ENCODE results near the gene PAM16. TPM values are rescaled to one million over a fixed set of nuclear protein-coding genes. Genes with fewer than 3 reads are reported as not detected.
"Not testable (repeated sequence)": the region's sequence is repeated elsewhere in the genome, so short reads cannot be mapped to it uniquely, and the experiment has no call there.

Gene PAM16
- 36.2 and 43.3 TPM in 2 replicates for total RNA-seq
- long read RNA-seq, partial matches to known transcripts: 0 of 4 reads
- long read RNA-seq, other reads (novel, unspliced or antisense): 1 of 4 reads

GRCh38 chr16:4350787-4351659 lies at the start of gene PAM16:
TSS of gene PAM16 (minus strand) at chr16:4351321. CDS start at chr16:4351234, 87 bp downstream.
- no peaks in the 10 kb centered on the region for H3K27me3 Mint-ChIP-seq (ENCODE audit: low read depth)
- DNase-seq (ENCODE audit: low read depth, low spot score): peak; percentile 100
- H3K4me1 Mint-ChIP-seq: peaks cover 24% of the 10 kb centered on the region
- peak within 1 kb of the TSS; percentile 91 for H3K27ac Mint-ChIP-seq (ENCODE audit: unreplicated experiment)
- H3K9me3 Mint-ChIP-seq: no peaks in the 10 kb centered on the region
- TF ChIP-seq, protein P1, sequence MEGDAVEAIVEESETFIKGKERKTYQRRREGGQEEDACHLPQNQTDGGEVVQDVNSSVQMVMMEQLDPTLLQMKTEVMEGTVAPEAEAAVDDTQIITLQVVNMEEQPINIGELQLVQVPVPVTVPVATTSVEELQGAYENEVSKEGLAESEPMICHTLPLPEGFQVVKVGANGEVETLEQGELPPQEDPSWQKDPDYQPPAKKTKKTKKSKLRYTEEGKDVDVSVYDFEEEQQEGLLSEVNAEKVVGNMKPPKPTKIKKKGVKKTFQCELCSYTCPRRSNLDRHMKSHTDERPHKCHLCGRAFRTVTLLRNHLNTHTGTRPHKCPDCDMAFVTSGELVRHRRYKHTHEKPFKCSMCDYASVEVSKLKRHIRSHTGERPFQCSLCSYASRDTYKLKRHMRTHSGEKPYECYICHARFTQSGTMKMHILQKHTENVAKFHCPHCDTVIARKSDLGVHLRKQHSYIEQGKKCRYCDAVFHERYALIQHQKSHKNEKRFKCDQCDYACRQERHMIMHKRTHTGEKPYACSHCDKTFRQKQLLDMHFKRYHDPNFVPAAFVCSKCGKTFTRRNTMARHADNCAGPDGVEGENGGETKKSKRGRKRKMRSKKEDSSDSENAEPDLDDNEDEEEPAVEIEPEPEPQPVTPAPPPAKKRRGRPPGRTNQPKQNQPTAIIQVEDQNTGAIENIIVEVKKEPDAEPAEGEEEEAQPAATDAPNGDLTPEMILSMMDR (conservative IDR thresholded peaks at IDR 0.05): peak; percentile 39
- peak within 1 kb of the TSS; percentile 92 for H3K4me3 Mint-ChIP-seq
- no peaks in the 10 kb centered on the region for H3K36me3 Mint-ChIP-seq (ENCODE audit: low read depth)

- no peaks in the 10 kb centered on the region for H3K36me3 Mint-ChIP-seq (ENCODE audit: low read depth)
- no peak overlapping the region for H3K4me3 Mint-ChIP-seq
- no peaks in the 10 kb centered on the region for H3K4me1 Mint-ChIP-seq
- no peaks in the 10 kb centered on the region for H3K9me3 Mint-ChIP-seq
- H3K27ac Mint-ChIP-seq (ENCODE audit: unreplicated experiment): peak overlapping the region; percentile 32
- no peak for DNase-seq (ENCODE audit: low read depth, low spot score)
- TF ChIP-seq, protein P1 (conservative IDR thresholded peaks at IDR 0.05): no peak
- H3K27me3 Mint-ChIP-seq (ENCODE audit: low read depth): no peaks in the 10 kb centered on the region
Observed at GRCh38 chr16:4399001-4399730, 48.0 kb upstream of the PAM16 start.

DNA sequence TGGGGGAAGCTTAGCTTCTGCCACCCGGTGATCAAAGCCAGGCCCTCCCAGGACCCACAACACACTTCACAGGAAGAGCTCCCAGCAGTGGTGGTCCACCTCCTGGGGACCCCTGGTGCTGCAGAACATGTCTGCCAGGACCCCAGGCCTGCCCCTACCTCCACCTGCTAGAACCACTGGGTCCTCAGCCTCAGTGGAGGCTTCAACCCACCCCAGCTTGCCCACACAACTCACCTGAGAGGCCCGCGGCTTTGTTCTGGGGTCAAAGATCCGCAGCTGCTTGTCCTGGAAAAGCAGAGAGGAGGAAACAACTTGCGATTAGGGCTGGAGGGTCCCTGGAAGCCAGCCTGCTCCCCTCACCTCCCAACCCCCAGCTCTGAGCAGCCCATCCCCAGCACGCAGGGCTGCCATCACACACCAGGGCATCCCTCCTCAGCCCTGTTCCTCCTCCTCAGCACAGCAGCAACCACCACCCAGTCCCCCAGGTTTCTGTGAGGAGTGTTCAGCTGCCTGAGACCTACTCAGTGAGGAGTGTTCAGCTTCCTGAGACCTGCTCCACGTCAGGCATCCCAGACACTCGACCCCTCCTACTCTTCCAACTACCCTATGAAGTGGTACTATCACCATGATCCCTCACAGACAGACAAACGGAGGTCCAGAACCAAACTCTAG lies 44.1 kb upstream of the PAM16 start:
- H3K4me3 Mint-ChIP-seq: no peak overlapping the region
- no peak for DNase-seq (ENCODE audit: low read depth, low spot score)
- peak overlapping the region; percentile 4 for H3K27ac Mint-ChIP-seq (ENCODE audit: unreplicated experiment)
- peaks cover 7% of the 10 kb centered on the region for H3K4me1 Mint-ChIP-seq
- TF ChIP-seq, protein P1 (conservative IDR thresholded peaks at IDR 0.05): no peak
- no peaks in the 10 kb centered on the region for H3K27me3 Mint-ChIP-seq (ENCODE audit: low read depth)
- no peaks in the 10 kb centered on the region for H3K9me3 Mint-ChIP-seq
- no peaks in the 10 kb centered on the region for H3K36me3 Mint-ChIP-seq (ENCODE audit: low read depth)

DNA sequence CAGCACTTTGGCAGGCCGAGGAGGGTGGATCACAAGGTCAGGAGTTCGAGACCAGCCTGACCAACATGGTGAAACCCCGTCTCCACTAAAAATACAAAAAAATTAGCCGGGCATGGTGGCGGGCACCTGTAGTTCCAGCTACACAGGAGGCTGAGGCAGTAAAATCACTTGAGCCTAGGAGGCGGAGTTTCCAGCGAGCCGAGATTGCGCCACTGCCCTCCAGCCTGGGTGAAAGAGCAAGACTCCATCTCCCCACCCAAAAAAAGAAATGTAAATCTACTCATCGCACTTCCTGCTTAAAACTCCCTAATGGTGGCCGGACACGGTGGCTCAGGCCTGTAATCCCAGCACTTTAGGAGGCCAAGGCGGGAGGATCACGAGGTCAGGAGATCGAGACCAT lies 42.7 kb upstream of the PAM16 start:
- not testable (repeated sequence) for H3K9me3 Mint-ChIP-seq; DNase-seq (ENCODE audit: low read depth, low spot score); H3K36me3 Mint-ChIP-seq (ENCODE audit: low read depth); H3K27ac Mint-ChIP-seq (ENCODE audit: unreplicated experiment); H3K4me3 Mint-ChIP-seq; H3K27me3 Mint-ChIP-seq (ENCODE audit: low read depth)
- peaks cover 18% of the 10 kb centered on the region for H3K4me1 Mint-ChIP-seq

DNA sequence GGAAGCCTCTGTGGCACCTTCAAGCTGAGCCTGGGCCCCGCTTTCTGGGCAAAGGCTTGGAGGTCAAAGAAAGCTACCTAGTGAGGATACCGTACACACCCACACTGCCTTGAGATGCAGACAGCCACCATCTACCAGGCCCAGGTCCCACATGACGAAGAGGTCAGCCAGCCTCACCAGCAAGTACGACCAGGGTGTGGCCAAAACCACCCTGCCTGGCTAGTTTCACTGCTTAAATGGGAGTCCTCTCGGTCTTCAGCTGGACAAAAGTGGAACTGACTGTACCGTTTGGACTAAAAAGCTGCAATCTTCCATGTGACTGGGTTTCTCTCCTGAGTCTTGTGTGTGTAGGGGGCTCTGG lies 42.1 kb upstream of the PAM16 start:
- Mint-ChIP-seq H3K27me3 (ENCODE audit: low read depth) (no peaks in the 10 kb centered on the region), H3K4me1 (peaks cover 20% of the 10 kb centered on the region), H3K4me3 (no peak overlapping the region), H3K36me3 (ENCODE audit: low read depth) (no peaks in the 10 kb centered on the region), H3K27ac (ENCODE audit: unreplicated experiment) (no peak overlapping the region), H3K9me3 (no peaks in the 10 kb centered on the region)
- no peak for DNase-seq (ENCODE audit: low read depth, low spot score)
- TF ChIP-seq, protein P1 (conservative IDR thresholded peaks at IDR 0.05): no peak

All from neural crest cell (in vitro differentiated cells).